ENCODE results near the gene DNAH7. TPM values are rescaled to one million over a fixed set of nuclear protein-coding genes. Genes with fewer than 3 reads are reported as not detected.

DNAH7 gene
- total RNA-seq, 1 donor from 2014 or later: 7.9 TPM

DNA sequence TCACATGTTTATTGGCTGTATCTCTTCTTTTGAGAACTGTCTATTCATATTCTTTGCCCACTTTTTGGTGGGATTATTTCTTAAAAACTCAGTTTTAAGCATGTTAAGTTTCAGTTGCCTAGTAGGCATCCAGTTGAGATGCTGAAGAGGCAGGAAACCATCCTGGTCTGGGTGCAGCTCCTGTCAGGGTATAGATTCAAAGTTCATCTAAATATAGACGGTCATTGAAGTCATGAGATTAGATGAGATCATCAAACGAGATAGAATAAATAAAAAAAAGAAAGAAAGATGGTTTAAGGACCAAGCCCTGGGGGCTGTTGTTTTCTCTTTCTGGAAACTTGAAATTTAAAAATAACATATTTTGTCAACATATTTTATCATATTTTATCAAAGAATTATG lies 9.2 kb upstream of the DNAH7 start:
- DNase-seq (ENCODE audit: low read depth): no peak

- DNase-seq (ENCODE audit: low read depth): no peak
These were observed 8.3 kb upstream of the DNAH7 start for GRCh38 chr2:196076778-196077568.

- DNase-seq (ENCODE audit: low read depth): no peak
These were observed 6.6 kb upstream of the DNAH7 start for GRCh38 chr2:196075196-196075595.

DNA sequence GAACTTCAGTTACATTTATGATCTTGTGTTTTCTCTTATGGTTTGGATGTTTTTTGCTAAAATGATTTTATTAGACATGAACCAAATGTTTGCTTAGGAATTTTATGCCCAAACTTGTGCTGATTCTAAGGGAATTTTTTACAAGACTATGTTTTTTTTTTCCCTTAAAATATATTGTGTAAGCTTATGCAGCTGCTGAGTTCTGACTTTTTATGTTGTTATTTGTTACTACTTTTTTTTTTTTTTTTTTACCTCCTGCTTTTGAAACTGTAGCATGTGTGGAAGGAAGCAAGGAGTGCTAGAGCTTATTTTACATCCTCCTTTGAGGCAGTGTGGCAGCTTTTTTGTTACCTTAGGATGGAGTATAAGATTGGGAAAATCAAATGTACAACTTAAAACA lies 6.0 kb upstream of the DNAH7 start:
- no peak for DNase-seq (ENCODE audit: low read depth)

DNA sequence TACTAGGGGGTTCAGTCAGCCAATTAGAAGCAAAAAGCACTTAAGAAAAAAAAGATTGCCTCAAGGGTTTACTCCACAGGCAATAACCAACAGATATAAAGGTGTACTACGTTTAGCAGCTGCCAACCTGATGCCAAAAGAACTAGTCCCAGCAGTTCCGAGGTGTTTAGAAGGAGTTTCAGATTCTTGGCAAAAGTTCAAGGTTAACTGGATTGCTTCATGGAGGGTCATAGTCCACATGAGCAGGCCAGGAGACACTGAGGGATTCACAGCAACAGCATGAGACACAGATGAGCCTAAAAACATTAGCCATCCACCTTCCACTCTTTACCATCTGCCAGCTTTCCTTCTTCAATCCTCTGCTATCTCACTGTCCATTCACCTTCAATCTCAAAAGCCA lies 4.9 kb upstream of the DNAH7 start:
- peak; percentile 49 for DNase-seq (ENCODE audit: low read depth)

- DNase-seq (ENCODE audit: low read depth): no peak
These were observed 1.6 kb downstream of the DNAH7 start for GRCh38 chr2:196067088-196067382.

GRCh38 chr2:196066291-196067087 lies 2.1 kb downstream of the DNAH7 start:
- peak; percentile 52 for DNase-seq (ENCODE audit: low read depth)

DNA sequence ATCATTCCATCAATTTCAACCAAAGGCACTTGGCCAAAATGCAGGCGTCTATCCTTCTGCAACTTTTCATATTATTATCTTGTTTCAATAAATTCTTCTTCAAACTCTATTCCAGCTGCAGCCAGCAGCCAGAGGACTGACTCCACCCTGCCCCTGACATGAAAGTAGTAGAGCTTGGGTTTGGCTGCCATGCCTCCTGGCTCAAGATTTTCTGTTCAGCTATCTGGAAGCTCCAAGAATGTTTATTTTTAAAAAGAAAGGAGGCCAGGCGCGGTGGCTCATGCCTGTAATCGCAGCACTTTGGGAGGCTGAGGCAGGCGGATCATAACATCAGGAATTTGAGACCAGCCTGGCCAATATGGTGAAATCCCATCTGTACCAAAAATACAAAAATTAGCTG lies 4.9 kb downstream of the DNAH7 start:
- no peak for DNase-seq (ENCODE audit: low read depth)

- peak; percentile 67 for DNase-seq (ENCODE audit: low read depth)
These were observed 9.1 kb downstream of the DNAH7 start for GRCh38 chr2:196059491-196059960.

- DNase-seq (ENCODE audit: low read depth): no peak
These were observed 14.0 kb downstream of the DNAH7 start for GRCh38 chr2:196054631-196055030.

DNA sequence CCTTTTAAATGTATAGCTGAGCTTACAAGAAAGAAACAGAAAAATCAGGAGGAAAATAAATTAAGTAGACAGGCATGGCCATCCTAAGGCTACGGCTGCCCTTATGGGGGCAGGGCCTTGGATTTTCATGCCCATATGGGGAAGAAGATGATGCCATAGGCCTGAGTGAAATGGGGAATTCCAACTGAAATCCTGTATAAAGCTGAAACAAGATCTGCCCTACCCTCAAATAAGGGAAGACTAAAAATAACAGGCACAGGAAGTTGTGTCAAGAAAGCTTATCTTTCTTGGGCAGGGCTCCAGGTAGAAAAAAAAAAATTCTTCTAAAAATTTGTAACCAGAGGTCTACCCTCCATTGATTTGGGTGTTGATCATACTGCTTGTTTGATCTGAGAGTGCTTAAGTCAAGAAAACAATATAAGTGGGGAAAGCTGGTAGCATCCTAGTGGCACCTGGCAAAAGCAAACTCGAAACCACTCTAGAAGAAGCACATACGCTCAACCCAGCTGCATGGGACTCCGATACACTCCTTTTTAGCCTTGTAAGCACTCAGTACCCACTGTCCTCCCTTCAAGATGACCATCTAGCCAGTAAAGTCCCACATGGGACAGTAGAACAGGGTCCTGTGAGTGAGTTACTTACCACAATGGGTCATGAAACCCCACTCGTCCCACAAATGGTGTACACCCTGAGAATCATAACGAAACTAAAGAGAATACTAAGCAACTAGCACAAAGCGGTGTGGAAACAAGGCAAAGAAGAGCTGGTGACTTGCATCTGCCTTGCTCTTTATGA lies 22.3 kb downstream of the DNAH7 start:
- no peak for DNase-seq (ENCODE audit: low read depth)

- DNase-seq (ENCODE audit: low read depth): no peak
These were observed 26.9 kb downstream of the DNAH7 start for GRCh38 chr2:196041786-196042185.

DNA sequence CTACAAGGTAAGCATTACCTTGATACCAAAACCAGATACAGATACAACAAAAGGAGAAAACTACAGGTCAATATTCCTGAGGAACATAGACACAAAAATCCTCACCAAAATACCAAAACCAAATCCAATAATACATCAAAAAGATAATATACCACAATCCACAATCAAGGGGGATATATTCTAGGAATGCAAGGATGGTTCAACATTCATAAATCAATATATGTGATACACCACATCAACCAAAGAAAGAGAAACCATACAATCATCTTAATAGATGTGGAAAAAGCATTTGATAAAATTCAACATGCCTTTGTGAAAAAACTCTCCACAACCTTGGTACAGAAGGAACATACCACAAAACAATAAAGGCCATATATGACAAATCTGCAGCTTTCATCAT lies 28.4 kb downstream of the DNAH7 start:
- DNase-seq (ENCODE audit: low read depth): no peak

- DNase-seq (ENCODE audit: low read depth): no peak
These were observed 32.2 kb downstream of the DNAH7 start for GRCh38 chr2:196036442-196036841.

DNA sequence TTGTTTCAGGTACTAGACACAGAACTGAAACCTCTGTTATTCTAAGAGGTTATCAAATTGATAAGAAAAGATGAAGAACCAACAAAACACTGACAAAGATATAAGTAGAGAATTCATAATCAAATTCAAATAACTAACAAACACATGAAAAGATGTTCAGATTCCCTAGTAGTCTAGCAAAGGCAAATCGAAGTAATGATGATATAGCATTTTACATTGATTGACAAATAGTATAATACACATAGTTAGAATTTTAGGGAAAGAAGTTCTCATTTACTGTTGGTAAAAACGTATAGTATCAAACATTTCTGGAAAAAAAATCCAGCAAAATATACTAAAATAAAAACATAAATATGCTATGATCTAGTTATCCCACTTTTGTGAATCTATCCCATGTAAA lies 50.6 kb downstream of the DNAH7 start:
- DNase-seq (ENCODE audit: low read depth): no peak

- DNase-seq (ENCODE audit: low read depth): peak; percentile 1
These were observed 56.3 kb downstream of the DNAH7 start for GRCh38 chr2:196012314-196012713.

DNA sequence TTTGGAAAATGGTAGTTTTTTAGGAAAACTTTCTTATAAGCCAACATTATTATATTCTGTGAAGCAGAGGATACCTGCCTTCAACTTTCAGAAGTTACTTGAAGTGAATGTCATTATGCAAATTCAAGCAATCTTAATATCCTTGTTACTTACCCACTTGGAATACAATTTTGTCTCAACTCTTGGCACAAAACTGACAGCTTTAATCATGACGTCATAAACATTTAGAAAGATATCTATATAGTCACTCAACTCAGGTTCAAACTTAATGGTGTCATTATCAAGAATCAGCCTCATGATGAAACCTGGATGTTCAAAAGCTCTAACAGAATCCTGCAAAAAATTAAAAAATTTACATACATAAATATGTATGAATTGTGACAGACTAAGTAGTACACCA lies 68.1 kb downstream of the DNAH7 start:
- DNase-seq (ENCODE audit: low read depth): no peak

GRCh38 chr2:195998070-195998469 lies 70.6 kb downstream of the DNAH7 start:
- DNase-seq (ENCODE audit: low read depth): no peak

DNA sequence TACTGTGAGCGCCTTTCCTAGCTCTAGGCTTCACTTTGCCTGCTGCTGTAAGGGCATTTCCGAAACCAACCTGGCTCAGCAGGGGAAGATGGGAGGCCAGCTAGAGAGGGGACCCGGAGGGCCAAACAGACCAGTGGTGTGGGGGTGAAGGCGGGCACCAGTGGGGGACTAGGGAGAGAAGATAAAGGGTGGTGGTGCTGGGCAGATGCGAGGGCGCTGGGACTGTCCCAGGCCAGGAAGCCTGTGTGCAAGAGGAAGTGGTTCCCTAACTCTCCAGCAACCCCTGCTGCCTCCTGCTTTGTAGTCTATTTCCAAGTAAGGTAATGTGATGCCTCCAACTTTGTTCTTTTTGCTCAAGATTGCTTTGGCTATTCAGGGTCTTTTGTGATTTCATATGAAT lies 73.1 kb downstream of the DNAH7 start:
- no peak for DNase-seq (ENCODE audit: low read depth)

- no peak for DNase-seq (ENCODE audit: low read depth)
These were observed 75.0 kb downstream of the DNAH7 start for GRCh38 chr2:195993623-195994022.

DNA sequence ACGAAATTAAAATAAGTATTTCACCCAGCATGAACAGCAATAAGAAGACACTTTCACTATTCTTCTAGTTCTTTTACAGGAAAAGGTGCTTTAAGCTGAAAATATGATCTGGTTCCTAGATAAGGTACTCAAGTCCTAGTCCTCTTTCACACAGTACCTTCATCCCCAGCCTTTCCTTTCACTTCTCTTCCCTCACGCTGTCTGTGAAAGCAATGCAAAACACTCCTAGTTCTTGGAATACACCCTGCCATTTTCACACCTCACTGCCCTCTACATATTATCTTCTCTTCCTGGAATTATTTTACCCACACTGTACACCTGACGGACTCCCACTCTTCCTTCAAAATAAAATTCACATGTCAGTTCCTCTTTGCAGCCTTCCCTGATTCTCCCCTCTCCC lies 82.9 kb downstream of the DNAH7 start:
- DNase-seq (ENCODE audit: low read depth): peak; percentile 51

- DNase-seq (ENCODE audit: low read depth): peak; percentile 81
These were observed 83.5 kb downstream of the DNAH7 start for GRCh38 chr2:195984923-195985726.

Measured in renal cortical epithelial cell (primary cell).